GM18873 (cell line): ENCODE results near the gene VIL1.

ENCODE experiments used
- ATAC-seq: cut with Tn5 transposase; IDR thresholded peaks from one replicate; pipeline ENCODE4 v1.9.1; 2021; ENCODE audit warnings: mild to moderate bottlenecking, moderate library complexity, moderate number of reproducible peaks; ENCODE audit not compliant: unreplicated experiment, low FRiP score

Gene VIL1

GRCh38 chr2:218482651-218483050 lies 63.7 kb downstream of the VIL1 start:
- no peak for ATAC-seq

DNA sequence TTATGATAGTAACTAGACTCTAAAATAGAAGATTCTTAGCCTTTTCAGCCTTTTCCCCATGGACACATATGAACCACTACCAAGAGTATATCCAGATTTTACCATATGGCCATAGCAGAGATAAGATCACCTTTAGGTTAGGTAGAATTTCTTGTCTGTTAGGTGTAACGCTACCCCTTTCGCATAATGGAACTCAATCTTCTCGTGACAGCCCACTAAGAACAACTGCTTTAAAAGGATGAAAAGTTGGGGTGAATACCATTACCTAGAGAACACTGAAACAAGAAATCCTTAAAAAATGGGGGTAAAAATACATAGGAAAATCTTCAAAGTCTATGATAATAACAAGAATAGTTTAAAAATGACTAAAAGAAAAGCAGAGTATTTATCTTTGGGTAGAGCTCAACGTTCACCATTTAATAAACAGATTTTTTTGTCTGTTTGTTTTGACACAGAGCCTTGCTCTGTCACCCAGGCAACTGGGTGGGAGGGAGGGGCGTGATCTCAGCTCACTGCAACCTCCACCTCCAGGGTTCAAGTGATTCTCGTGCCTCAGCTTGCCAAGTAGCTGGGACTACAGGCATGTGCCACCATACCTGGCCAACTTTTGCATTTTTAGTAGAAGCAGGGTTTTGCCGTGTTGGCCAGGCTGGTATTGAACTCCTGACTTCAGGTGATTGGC lies 67.2 kb downstream of the VIL1 start:
- no peak for ATAC-seq

GRCh38 chr2:218500501-218501060 lies 81.7 kb downstream of the VIL1 start:
- ATAC-seq = no peak

DNA sequence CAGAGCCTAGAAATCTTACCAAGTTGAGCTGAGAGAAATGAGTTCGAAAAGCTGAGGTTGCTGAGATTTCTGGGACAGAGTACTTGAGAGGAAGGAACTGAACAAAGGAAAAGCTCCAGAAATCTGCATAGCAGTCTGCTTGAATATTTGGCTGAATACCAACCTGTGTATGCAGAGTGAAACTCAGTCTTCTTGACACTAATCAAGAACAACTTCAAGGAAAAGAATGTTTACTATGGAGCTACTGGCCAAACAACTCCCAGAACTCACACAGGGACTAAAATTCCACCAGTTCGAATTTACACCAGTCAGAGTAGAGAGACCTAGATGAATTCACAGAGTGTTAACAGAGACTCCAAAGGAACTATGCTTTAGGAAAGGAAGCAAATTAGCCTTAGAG lies 82.7 kb downstream of the VIL1 start:
- no peak for ATAC-seq
